NK-92 (cell line): Measurements from ENCODE around the gene LLCFC1.

Experiments used
- DNase-seq: peaks from one replicate; lab custom pipeline; 2025; ENCODE audit not compliant: unreplicated experiment; lab: John Stamatoyannopoulos, UW

LLCFC1 gene

GRCh38 chr7:142910031-142910433 is 29.3 kb upstream of the LLCFC1 start:
- no peak for DNase-seq

- no peak for DNase-seq
Measured at GRCh38 chr7:142910481-142910880, 28.8 kb upstream of the LLCFC1 start.

GRCh38 chr7:142913051-142913450 is 26.2 kb upstream of the LLCFC1 start:
- DNase-seq: no peak

- DNase-seq: no peak
Measured at GRCh38 chr7:142913566-142913965, 25.7 kb upstream of the LLCFC1 start.

GRCh38 chr7:142914121-142914520 is 25.2 kb upstream of the LLCFC1 start:
- no peak for DNase-seq

- no peak for DNase-seq
Measured at GRCh38 chr7:142915315-142915714, 24.0 kb upstream of the LLCFC1 start.

- DNase-seq: no peak
Measured at GRCh38 chr7:142916508-142916907, 22.8 kb upstream of the LLCFC1 start.

- no peak for DNase-seq
Measured at GRCh38 chr7:142917447-142917846, 21.8 kb upstream of the LLCFC1 start.

GRCh38 chr7:142918901-142919300 is 20.4 kb upstream of the LLCFC1 start:
- no peak for DNase-seq

GRCh38 chr7:142919656-142920055 is 19.6 kb upstream of the LLCFC1 start:
- DNase-seq: no peak

- no peak for DNase-seq
Measured at GRCh38 chr7:142923391-142923790, 15.9 kb upstream of the LLCFC1 start.

- DNase-seq: no peak
Measured at GRCh38 chr7:142925413-142925812, 13.9 kb upstream of the LLCFC1 start.

- DNase-seq: no peak
Measured at GRCh38 chr7:142927085-142927745, 12.1 kb upstream of the LLCFC1 start.

- no peak for DNase-seq
Measured at GRCh38 chr7:142927949-142928348, 11.3 kb upstream of the LLCFC1 start.

- no peak for DNase-seq
Measured at GRCh38 chr7:142930126-142930730, 9.1 kb upstream of the LLCFC1 start.

- no peak for DNase-seq
Measured at GRCh38 chr7:142932386-142933091, 6.7 kb upstream of the LLCFC1 start.

- no peak for DNase-seq
Measured at GRCh38 chr7:142933092-142933475, 6.2 kb upstream of the LLCFC1 start.

- no peak for DNase-seq
Measured at GRCh38 chr7:142933624-142934023, 5.7 kb upstream of the LLCFC1 start, which contains the start of gene TRPV5. TSS of gene TRPV5 (minus strand) at chr7:142933746. CDS start at chr7:142933459, 287 bp downstream.

- no peak for DNase-seq
Measured at GRCh38 chr7:142934056-142934455, 5.2 kb upstream of the LLCFC1 start.

- no peak for DNase-seq
Measured at GRCh38 chr7:142935941-142936565, 3.2 kb upstream of the LLCFC1 start.

- DNase-seq: no peak
Measured at GRCh38 chr7:142938611-142939010, 673 bp upstream of the LLCFC1 start.
